NCI-H526 (cell line): ENCODE results near the gene SLC5A2.
"Not testable (repeated sequence)": the region's sequence is repeated elsewhere in the genome, so short reads cannot be mapped to it uniquely, and the experiment has no call there.

Source experiments
- DNase-seq, 2 experiments: peaks; one replicate each; lab custom pipeline; 2025; lab: John Stamatoyannopoulos, UW

The SLC5A2 gene

DNA sequence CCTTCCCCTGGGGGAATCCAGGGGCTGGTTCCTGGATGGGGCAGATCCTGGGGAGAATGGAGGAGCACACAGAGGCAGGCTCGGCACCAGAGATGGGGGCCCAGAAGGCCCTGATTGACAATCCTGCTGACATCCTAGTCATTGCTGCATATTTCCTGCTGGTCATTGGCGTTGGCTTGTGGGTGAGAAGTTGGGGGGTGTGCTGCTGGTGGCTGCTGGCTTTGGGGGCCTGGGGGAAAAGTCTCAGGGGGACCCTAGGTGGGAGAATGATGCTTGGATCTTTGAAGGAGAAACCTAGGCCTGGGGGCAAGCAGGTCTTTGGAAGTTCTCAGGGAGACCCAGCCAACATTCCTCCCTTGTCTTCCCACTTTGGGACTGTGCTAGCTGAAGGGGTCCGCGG lies at the start of gene SLC5A2:
Gene SLC5A2 (plus strand): TSS at position 43 of the 400 bp plus-strand sequence. CDS start 14 bp downstream, at position 57.
- DNase-seq = no peak

DNA sequence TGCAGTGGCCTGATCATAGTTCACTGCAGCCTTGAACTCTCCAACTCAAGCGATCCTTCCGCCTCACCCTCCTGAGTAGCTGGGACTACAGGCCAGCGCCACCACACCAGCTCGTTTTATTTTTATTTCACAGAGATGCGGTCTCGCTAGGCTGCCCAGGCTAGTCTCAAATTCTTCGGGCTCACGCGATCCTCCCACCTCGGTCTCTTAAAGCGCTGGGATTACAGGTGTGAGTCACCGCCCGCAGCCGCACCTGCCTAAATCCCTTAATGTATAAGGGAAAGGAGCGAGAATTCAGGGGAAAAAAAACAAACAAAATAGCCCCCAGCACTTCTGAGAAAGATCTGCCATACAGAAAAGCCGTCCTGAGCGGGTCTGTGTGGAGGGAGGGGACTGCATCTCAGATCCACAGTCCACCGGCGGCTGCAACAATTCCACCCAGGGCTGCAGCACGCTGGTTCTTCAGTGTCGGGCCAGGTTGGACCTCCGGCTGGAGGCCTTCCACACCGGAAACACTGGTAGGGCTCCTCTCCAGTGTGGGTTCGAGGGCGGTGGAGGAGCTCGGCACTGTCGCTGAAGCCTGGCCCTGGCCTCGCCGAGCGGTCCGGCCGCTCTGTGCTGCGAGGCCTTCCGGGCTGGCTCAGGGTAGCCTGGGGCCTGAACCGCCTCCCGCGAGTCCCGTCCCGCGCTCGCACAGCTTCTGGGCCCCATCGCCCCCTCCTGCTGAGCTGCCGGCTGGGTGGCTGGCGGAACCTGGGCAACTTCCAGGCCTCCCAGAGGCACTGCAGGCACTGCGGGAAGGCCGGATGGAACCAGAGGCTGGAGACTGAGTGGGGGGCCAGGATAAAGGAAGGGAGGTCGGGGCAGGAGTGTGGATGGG lies 47.3 kb upstream of the SLC5A2 start:
- no peak for DNase-seq

DNA sequence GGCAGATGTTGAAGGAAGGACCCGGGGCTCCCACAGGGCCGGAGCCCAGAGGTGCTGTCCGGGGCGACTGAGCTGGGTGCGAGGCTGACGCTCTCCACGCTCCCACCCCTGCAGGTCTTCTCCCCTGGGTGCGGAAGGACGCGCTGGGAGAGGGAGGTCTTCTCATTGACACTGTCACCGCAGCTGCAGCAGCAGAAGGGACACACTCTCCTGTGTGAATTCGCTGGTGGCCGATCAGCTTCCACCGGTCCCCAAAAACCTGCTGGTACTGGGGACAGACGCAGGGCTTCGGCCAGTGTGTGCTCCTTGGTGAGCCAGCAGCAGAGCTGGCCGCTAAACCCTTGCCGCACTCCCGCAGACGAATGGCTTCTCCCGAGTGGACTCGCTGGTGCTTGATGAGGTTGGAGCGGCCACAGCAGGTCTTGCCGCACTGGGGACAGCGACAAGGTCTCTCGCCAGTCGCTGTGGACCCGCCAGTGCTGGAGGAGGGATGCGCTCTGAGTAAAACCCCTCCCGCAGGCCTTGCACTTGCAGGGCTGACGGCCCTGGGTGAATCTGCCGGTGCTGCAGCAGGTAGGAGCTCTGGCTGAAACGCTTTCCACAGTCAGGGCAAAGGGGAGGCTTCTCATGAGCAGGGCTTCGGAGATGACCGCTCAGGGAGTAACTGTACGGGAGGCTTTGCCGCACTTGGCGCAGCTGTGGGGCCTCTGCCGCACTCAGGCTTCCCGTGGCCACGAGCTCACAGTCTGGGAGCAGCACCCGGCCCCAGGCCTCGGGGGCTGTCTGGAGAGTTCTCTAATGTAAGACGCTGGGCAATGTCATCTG lies 46.5 kb upstream of the SLC5A2 start:
- DNase-seq = no peak

DNA sequence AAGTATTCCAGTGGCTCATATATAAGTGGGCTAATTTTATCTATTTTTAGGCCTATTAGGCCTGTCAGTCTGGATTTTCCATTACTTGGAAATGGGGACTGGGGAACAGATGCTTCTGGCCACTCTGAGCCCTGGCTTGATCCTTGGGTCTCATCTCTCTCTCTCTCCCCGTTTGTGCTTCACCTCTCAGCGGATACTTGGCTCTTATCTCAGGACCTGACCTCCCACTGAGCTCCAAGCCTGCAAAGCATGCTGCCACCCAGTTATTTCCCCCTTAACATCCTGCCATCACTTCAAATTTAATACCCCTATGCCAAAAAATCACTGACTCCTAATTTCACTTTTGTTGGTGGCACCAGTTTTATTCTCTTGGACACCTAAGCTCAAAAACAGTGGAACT lies 44.5 kb upstream of the SLC5A2 start:
- no peak for DNase-seq

DNA sequence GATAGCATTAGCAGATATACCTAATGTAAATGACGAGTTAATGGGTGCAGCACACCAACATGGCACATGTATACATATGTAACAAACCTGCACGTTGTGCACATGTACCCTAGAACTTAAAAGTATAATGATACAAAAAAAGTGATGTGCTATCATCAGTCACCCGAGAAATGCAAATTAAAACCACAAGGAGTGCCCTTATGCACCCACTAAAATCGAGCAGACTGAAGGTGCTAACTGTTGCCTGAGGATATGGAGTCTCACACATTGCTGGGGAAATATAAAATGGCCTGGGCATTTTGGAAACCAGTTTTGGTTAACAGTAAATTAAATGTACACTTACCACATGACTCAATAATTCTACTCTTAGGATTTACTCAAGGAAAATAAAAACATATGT lies 43.9 kb upstream of the SLC5A2 start:
- not testable (repeated sequence) for DNase-seq

DNA sequence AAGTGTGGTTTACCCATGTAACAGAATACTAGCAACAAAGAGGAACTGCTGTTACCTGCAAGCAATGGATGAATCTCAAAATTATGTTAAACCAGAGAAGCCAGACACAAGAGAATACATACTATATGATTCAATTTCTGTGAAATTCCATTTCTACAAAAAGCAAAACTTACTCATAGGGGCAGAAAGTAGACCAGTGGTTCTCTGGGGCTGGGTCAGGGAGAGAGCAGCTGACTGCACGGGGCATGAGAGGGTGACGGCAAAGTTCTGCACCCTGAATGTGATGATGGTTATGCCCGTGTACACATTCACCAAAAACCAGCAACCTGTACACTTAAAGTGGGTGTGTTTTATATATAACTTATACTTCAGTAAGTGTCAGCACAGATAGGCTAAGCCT lies 43.4 kb upstream of the SLC5A2 start:
- DNase-seq = no peak

DNA sequence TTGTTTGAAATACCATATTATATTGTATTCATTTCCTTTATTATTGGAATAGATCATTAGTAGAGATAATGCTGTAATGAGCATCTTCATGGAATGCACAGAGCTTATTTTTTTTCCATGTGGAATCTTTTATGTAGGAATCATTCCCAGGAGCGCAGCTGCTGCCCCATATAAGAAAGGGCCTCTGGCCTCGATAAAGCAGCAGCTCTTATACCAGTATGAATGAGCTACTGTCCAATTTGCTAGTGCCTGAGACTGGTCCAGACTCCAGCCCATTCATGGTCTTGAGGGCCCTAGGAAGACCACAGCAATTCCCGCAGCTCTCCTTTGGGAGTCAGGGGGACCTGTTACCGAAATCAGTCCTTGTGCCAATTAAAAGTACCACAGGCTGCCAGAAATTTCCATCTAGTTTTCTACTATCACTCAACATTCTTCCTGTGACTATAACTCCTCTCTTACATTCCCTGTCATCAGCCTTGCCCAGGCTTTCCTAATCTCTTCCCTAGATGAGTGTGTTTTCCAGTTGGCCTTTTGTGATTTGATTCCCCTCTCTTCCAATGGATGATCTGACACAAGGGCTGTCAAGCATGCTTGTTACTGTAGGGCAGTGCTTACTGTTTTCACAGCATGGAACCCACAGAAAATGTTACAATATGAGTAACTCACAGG lies 42.3 kb upstream of the SLC5A2 start:
- DNase-seq = no peak

DNA sequence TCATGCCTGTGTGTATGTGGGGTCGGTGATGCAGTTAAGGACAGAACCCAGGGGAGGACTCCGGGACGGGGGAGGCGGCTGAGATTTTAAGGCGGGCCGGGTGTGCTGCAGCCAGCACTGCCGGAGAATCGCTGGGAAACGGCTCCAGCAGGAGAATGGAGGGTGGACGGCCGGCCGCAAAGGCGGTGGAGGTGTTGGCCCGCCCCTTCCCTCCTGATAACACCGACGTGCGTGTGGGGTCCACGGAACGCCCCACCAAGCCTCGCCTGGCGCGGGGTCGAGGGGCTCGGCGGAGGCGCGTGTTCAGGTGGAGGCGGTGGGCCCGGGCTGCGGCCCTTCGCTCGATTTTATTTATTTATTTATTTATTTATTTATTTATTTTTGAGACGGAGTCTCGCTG lies 41.0 kb upstream of the SLC5A2 start:
- no peak for DNase-seq

DNA sequence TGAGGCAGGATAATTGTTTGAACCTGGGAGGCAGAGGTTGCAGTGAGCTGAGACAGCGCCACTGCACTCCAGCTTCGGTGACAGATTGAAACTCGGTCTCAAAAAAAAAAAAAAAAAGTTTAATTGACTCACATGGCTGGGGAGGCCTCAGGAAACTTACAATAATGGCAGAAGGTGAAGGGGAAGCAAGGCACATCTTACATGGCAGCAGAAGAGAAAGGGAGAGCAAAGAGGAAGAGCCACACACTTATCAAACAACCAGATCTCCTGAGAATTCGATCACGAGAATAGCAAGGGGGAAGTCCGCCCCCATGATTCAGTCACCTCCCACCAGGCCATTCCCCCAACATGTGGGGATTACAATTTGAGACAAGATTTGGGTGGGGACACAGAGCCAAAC lies 37.0 kb upstream of the SLC5A2 start:
- not testable (repeated sequence) for DNase-seq

DNA sequence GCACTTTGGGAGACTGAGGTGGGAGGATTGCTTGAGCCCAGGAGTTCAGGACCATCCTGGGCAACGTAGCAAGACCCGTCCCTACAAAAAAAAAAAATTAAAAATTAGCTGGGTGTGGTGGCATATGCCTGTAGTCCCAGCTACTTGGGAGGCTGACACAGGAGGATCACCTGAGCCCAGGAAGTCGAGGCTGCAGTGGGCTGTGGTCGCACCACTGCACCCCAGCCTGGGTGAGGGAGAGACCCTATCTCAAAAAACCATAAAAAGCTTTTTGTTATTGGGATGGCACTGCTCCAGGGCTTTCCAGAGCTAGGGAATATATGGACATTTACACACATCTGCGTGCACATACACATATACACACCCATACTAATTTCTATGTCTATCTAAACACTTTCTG lies 31.7 kb upstream of the SLC5A2 start:
- DNase-seq = no peak

DNA sequence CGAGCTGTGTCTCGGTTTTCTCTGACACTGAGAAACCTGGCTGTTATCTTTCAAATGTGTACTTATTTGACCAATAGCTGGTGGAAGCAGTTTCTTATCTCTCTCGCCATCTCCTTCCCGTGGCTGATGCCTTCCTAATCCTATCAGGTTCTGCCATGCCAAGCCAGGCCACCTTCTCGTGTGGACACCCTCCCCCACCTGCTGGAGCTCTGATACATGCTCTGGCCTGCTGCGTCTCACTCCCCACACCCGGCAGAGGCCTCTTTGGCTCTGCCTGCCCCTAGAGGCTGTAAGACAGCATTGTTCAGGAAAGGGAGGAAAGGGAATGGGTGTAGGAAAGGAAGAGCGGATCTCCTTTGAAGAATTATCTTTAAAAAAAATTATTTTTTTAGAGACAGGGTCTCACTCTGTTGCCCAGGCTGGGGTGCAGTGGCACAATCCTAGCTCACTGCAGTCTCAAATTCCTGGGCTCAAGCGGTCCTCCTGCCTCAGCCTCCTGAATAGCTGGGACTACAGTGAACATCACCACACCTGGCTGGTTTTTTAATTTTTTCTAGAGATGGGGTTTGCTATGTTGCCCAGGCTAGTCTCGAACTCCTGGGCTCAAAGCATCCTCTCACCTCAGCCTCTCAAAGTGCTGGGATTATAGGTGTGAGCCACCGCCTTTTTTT lies 31.1 kb upstream of the SLC5A2 start:
- peak in 1 of 2 experiments; percentile 78 for DNase-seq

DNA sequence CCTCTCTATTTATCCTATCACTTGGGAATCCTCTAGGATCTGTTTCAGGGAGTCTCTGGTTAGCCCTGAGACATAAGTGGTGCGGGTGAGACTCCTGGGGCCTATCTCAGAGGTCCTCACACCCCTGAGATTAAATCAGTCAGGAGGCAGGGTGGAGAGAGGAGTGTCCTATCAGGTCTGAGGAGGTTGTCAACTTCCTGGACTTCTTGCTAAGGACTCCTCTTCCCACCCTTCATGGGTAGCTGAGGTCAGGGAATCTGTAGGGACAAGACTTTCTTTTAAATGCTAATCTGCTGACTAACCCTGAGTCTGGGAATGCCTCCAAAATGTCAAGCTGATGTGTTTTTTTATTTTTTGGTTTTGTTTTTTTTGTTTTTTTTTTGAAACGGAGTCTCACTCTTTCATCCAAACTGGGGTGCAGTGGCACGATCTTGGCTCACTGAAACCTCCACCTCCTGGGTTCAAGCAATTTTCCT lies 30.3 kb upstream of the SLC5A2 start:
- no peak for DNase-seq

DNA sequence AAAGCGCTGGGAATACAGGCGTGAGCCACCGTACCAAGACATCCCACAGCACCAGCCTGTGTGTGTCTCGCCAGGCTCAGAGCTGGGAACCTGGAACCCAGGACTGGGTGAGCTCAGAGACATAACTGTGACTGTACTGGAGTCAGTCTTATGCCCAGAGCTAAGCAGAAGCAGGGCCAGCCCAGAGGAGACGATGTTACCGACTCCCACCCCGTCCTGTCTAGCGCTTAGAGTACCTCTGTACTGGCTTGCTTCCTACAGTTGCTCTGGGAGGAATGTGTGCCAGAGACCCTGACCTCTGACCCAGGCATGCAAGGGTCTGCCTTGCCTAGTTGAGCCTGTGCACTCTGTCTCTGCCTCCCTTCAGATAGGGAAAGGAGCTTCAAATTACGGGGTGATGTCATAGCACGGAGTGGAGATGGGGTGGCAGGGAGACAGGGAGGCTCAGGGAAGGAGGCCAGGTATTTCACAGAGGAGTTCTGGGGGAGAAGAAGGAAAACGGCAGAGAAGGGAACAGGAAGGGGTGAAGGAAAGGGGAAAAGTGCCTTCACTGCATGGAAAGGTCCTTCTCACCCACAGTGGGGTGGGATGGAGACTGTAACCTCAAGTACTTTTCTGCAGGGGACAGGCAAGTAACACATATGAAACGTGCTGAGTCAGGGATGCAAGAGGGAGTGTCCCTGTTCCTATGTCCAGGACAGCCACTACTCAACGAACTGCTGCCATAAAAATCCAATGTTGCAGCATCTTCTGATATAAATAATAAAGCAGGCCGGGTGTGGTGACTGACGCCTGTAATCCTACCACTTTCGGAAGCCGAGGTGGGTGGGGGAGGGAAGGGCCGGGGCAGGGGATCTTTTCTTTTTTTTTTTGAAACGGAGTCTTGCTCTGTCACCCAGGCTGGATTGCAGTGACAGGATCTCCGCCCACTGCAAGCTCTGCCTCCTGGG lies 29.4 kb upstream of the SLC5A2 start:
- no peak for DNase-seq

DNA sequence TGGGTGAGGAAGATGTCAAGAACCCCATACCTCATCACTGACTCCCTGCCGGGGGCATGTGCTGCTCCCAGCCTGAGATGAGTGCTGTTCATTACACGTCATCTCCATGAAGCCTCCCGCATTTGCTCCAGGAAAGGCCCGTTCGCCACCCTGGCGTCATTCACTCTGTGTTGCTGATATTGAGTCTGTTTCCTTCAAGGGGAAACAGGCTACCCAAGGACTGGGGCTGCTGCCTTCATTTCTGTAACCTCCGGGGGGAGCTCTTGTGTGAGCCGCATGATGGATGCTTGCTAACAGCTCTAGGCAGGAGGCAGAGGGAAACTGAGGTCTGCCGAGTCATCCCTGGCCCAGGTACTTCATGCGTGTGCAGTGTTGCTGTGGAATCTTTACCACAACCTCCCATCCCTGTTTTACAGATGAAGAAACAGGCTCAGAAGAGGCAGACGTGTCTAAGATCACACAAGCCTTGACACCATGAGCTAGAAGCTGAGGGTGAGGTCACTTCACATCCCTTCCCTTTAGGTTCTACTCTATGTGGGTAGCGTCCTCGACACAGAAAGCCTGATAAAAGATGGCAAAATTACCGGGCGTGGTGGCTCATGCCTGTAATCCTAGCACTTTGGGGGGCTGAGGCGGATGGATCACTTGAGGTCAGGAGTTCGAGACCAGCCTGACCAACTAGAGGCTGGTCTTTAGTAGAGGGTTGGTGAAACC lies 27.2 kb upstream of the SLC5A2 start:
- peak in 1 of 2 experiments; percentile 23 for DNase-seq

DNA sequence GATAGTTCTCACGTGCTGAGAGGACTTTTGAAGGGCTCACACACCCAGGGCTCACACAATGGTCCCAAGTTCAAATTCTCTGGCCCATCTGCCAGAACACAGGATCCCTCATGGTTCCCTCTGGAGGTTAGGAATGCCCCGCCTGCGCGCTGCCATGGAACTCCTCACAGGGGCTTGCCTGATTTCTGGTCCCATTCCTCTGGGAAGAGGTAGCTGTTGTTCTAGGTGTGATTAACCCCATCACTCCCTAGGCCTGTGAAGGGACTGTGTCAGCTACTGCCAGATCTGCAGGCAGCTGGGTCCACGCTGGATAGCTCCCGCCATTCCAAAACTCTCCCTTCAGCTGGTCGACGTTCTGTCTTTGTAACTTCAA lies 25.9 kb upstream of the SLC5A2 start:
- no peak for DNase-seq

DNA sequence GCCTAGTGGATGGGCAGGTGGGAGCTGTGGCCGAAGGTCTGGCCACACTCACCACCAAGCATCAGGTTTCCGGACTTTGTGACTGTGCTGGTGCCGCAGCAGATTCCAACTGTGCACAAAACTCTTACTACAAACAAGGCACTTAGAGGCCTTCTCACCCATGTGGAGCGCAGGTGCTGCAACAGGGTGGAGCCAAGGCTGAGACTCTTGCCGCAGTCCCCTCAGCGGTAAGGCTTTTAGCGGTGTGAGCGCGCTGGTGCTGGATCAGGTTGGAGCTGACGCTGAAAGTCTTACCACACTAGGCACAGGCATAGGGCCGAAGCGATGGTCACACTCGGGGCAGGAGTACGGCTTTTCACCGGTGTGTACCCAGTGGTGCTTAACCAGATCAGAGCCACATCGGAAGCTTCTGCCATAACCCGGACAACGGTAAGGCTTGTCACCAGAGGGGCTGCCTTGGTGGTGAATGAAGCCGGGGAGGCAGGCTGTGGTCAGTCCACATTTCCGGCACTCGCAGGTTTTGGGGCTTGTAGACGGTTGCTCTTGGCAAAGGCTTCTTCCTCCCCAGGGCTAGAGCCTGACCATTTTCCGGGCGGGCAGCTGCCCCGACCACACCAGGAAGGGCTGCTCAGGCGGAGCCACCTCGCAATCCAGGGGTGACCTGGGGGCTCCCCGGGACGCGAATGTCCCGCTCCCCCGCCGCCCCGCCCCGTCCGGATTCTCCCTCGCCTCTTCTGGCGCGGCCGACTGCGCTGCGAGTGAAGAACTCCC lies 24.7 kb upstream of the SLC5A2 start:
- DNase-seq = peak; percentile 30 to 58

DNA sequence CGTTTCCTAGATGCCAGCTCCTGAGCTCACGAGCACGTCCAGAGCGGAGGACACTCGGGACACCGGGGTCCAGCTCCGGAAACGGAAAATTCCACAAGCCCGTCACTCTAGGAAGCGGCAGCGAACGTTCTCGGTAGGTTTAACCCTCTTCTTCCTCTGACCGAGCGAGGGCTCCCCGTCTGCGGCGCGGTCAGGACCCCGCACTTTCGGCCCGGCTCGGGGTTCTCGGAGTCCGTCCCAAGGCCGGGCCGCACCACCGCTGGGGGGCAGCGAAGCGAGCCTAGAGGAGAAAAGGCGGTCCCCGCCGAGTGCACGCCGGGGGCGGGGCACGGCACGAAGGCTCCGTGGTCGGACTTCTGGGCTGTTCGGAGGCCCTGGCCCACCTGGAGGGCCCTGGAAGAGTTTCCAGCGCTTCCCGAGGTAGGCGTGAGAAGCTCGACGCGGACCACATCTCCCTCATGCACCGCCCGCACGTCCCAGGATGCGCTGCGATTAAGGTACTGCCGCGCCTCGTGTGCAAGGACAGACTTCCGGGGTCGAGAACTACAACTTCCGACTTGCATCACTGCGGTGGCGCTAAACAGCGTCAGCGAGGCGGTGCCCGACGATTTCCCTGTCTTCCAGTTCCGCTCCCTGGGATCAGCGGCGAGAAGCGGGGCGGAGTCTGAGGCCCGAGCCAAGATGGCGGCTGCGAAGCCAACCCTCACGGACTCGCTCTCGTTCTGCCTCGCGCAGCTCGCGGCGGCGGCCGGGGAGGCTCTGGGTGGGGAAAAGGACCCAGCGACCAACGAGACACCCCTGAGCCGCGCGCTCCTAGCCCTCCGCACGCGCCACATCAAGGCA lies 23.9 kb upstream of the SLC5A2 start, which contains the start of gene ARMC5:
Gene ARMC5 (plus strand): TSS at position 658 of the 843 bp plus-strand sequence. CDS start 24 bp downstream, at position 682.
- peak; percentile 95 to 98 for DNase-seq
